Activated CD4-positive, alpha-beta T cell treated with anti-CD3 and anti-CD28 coated beads, Interleukin-2, Interleukin-6, amounts not matched to agents 100 ng/mL and 50 ng/mL, durations not matched to agents 16 hours and 8 hours (primary cell): ENCODE measurements around the gene MBOAT2.

Experiments
- DNase-seq: peaks from one replicate; pipeline ENCODE4 v3.0.0-alpha.2; 2020

Gene MBOAT2

DNA sequence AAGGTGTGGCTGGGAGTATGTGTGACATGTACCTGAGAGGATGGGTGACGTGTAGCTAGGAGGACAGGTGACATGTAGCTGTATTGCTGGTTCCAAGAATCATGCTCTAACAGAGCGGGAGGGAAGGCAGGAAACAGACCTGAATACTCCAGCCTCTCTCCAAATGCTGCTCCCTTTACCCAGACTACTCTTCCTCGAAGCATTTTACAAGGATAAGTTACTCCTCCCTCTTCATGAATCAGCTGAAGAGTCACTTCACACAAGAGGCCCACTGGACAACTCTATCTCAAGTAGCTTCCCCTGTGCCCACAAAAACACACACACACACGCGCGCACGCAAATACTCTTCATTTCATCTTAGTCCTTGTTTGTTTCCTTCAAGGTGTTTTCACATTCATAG, 113.5 kb downstream of the MBOAT2 start:
- no peak for DNase-seq

DNA sequence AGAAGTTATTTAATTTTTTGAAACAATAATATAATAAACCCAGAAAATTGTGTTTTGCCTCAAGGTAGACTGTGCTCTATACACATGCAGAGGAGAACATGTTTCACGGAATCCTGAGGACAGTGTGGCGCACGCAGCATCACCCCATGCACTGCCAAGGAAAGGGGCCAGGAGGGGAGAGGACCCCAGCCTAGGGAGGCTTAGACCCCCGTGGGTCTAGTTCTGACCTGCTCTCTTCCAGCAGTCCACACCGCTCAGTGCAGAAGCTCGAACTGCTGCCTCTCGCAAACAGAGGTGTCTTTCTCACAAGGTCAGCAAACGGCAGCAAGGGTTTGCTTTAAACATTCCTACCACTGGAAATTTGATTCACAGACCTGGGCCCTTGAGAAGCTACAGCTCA, 114.5 kb downstream of the MBOAT2 start:
- no peak for DNase-seq

DNA sequence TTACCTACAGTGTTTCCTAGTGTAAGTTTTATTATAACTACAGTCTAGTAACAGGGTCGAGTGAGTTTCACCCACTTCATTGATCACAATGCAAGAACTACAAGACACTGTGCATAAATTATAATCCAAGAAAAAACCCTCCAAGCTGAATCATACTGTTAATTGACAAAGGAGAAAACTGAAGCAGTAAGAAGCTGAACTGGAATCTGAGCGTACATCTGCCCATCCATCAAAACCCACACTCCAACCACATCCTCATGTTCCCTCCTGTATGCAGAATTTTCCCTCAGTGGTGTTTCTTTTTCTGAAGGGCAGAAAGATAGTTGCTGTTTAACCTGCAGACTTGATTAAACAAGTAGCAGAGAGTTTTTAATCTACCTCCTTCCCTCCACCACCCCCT, 116.6 kb downstream of the MBOAT2 start:
- DNase-seq: no peak

DNA sequence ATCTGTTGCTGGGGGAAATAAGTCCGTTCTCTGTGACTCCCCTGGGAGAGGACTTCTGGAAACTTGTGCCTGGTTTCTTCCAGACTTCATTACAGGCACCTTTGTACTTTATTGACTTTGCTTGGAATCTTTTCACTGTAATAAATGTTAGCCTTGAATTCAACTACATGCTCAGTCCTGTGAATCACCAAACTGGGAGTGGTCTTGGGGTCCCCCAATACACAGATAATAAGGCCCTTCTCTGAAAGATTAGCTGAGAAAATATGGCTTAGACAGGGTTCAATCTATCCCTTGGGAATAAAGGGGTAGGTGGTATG, 117.3 kb downstream of the MBOAT2 start:
- no peak for DNase-seq

DNA sequence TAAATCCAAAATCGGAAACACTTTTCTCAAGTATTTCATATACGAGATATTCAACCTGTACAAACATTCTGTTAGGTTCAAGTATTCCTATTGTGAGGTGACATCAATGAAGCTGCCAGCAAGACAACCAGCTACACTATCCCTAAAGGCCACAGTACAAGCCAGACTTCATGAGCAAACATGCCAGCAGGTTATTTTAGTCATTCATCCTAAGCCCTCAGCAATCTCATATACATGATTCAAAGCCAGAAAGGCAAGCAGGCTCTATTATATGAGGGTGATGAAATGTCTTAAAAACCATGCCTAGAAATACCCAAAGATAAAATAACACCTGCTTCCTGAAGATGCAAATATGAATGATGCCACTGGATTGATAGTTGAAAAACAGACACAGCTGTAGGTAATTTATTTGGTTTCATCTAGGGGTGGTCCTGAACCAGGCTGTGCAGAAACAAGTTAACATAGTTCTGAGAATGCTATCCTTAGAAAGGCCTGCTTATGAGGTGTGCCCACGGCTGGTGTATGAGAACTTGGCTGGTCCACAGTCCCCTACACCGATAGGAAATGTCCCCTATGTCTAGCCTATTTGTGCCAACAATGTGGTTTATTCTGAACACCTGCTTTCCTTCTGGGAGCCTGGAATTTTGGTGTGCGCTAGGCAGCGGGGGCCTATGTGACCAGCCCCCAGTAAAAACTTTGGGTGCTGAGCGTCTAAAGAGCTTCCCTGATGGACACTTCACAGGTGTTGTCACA, 117.9 kb downstream of the MBOAT2 start:
- DNase-seq: no peak

DNA sequence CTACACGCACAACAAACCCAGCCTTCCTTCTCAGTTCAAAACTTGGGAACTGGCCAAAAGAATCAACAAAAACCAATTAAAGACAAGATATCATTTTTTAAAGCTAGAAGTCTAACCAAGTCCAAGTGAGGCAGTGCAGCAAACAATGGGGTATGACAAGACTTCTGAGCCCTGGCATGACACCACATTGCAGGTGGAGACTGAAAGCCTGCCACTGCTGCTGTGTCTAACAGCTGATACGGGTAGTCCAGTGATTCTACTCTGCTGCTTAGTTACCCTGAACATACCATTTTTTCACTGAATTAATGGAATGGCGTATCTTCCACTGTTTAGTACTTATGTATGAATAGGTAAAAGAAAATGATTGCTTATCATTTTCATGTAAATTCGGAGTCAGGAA, 118.7 kb downstream of the MBOAT2 start:
- DNase-seq: no peak

DNA sequence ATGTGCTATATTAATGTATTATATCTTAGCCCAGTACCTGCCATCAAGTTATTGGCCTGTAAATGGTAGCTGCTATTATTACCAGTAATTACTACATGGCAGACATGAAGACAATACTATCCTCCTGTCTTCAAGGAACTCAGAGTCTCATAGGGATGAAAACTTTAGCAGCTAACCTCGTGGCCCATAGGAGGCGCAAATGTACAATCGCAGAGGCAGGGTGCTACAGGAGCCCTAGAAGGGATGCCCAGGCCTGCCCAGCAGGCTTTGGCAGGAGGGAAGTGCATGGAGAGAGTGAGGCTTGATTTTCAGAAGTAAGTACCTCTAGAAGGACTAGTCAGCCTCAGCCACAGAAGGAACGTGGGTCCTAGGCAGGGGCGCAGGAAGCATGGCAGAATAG, 121.4 kb downstream of the MBOAT2 start:
- no peak for DNase-seq

DNA sequence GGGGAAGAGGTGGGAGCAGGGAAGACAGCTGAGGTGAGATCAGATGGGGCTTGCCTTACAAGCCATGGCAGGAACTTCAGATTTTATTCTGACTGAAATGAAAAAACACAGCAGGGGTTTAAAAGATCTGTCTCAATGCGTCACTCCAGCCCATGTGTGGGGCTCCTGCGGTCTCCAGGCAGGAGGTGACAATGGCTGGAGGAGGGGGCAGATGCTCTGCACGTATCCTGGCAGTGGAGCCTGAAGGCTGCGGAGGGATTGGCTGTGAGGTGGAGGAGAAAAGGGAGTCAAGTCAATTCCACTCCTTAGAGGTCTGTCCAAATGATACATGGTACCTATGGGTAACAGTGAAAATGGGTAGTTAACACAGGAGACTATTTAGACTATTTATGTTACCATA, 125.6 kb downstream of the MBOAT2 start:
- DNase-seq: no peak

DNA sequence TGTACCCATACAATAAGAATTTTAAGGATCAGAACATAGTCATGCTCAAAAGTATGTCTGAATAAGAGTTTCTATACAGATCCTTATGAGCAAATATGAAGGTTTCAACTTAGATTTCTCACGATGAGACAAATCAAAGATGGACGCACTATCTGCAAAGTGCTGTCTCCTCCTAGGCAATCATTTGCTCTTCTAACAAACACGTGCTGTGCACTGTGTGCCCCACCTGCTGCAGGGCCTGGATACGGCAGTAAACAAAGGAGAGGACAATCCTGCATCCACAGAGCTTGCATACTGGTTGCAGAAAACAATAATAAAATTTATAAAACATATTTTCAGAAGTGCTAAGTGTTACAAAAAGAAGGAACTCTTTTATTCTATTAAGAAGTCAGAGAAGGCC, 126.2 kb downstream of the MBOAT2 start:
- DNase-seq: no peak

DNA sequence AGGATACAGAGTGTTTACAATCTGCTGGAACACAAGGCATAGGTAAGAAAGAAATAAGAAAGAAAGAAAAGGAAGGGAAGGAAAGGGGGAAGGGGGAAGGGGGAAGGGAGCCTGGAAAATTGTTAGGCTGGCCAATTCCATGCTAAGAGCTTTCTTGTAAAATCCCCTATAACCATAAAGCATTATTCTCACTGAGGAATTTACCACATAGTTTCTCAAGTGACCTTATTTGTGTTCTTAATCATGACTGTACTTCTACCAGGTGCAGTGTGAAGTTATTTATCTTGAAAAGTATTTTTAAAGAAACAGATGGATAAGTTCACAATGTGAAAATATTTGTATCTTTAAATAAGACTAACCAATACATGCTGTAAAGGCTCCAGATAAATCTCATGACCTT, 126.9 kb downstream of the MBOAT2 start:
- no peak for DNase-seq

DNA sequence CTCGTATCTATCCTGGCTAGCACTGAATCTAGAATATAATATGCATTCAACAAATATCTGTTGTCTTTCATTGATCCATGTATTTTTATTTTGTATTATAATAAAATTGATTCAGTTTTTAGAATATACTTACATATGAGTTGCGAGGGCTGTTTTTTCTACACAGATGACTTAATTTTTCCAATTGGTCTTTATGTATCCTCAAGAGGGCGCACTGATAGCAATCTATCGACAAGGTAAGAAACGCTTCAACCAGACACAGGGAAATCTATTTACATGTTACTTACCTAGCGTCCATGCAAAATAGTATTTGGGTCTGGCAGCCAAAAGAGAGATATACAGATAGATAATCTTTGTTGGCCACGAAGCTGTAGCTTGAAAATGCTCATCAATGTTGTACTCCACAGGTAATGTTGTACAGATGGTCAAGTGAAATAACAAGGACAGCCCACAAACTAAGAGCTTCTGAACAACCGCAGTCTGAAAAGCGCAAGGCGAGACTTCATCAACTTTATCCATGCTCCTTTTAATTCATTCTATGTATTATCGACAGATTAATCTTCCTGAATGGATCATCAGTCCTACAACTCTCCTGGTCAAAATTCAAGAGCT, 130.6 kb downstream of the MBOAT2 start:
- peak; percentile 39 for DNase-seq

DNA sequence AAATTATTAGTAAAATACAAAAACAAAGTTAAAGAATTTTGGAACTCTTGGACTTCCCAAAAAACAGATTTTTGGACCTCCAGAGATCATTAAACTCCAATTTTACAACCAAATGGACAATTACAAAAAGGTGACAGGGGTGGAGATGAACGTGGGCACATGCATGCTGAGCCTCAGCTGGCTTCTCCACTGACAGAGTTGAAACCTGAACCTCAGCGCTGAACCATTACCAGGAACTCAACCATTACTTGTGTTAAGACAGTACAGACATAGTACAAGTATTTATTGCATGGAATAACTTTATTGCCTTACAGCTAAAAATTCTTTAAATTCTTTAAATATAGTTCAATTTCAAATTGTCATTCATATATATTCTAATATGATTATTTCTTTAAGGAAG, 133.0 kb downstream of the MBOAT2 start:
- no peak for DNase-seq

DNA sequence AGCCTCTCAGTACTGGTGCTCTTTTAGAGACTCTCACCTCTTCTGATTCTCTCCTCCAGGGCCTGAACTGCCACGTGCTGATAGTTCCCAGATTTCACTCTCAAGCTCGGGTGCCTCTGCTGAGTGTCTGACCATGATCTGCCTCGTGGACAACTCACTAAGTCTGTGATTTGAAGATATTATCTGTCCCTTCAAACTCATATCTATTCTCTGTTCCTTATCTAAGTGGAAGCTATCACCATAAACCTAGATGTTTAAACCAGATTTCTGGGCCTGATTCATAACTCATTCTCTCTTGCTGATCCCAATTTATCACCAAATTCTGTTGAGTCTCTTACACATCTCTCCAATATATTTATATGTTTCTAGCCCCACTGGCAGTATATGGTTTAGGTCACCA, 136.1 kb downstream of the MBOAT2 start:
- DNase-seq: no peak

DNA sequence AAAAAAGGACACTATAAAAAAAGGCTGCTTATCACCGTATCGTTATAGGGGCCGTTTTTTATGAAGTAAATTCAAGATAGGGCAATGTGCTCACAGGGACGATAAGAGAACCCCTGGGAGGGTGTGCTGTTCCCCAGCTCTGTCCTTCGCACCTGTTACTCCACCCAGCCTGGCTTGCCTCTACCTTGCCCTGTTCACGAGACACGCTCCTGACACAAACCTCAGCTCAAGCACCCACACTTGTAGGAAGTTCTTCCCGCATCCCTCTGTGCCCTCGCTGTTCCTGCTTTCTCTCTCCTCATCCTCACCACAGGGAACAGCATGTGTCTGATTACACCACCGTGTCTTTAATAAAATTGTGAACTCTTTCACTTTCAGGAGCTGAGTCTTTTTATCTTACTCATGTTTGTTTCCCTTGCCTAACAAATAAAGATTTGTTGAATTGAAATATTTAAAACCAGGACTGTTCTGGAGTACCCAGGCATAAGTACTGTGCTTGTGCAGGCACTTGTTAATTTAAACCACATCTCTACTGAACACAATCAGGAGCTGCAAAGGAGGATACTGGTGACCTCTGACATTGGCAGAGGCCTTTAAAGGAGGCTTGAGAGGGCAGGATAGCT, 140.0 kb downstream of the MBOAT2 start:
- no peak for DNase-seq

DNA sequence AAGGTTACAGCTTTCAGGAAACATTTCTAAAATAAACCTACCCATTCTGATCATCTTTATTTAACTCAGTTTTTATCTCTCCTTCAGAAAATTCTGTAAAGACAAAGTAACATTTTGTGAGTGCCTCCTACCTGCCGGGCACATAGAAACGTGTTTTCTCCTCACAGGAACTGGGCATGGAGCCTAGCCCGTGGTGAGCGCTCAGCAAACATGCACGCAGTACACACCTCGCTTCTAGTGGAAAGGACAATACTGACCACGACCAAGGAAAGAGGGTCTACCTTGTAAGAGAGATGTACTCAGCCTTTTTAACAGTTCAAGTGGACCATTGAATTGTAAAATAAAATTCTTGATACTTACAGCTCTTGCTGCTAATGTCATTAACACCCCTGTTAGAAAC, 141.3 kb downstream of the MBOAT2 start:
- no peak for DNase-seq

DNA sequence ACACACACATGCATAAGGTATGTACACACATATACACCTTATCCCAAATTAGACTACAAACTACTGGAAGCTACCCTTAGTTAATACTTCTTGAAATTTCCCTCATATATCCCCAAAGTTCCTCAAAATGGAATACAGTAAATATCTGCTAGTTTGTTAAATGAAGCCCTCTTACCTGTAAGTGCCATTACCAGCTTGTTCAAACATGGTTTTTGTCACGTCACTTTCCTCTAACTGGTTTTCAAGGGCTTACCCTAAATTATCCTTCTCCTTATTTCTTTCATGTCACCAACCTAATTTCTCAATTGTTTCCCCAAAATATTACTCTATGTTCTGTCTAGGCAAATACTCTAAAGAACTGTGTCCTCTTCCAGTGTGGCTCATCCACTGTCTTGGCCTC, 141.7 kb downstream of the MBOAT2 start:
- no peak for DNase-seq

DNA sequence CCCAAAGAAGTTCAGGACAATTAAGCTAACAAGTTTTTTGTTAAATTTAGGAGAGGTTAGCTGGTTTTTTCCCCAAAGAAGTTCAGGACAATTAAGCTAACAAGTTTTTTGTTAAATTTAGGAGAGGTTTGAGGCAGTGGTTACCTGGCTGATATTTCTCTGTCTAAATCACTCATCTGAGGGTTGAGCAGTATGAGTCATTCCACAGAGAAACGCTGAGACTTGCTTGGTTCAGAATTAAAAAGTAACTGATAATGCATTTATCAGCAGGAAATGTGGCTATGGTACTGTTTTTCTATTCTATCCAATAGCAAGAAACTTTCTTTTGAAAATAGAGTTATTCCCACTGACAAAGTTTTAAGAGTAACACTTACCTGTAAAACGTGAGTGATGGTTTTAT, 143.2 kb downstream of the MBOAT2 start:
- peak; percentile 25 for DNase-seq

DNA sequence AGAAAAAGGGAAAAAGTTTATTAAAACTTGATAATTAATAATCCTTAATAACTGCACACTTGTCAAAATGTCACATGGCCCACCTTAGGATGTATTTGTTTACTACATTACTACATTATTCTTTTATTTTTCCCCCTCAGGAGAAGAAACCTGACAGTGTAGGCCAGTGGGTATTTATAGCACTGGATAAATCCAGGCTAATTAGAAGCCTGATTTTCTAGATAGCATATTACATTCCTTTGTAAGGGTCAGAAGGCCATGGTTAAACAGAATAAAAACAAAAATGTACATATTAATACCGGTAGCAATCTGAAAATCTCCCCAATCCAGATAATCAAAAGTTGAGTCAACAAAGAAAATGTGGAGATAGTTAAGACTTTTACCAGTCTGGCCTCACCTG, 144.6 kb downstream of the MBOAT2 start:
- DNase-seq: no peak

DNA sequence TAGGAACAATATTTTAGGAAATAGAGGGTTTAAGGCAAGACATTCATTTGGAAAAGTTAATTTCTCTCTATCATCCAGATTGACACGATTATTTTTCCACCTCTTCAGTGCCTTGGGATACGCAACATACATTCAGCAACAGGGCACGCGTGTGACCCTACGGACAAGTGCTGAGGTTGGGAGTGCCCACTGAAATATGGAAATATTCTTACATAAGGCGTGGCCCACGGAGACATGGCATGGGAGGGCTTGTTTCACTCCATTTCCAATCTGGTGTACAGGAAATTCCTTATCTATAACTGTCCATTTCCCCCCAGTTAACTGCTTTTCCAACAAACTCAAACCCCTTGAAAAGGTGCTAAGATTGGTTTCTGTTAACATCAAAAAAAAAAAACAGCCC, 145.2 kb downstream of the MBOAT2 start:
- DNase-seq: no peak

DNA sequence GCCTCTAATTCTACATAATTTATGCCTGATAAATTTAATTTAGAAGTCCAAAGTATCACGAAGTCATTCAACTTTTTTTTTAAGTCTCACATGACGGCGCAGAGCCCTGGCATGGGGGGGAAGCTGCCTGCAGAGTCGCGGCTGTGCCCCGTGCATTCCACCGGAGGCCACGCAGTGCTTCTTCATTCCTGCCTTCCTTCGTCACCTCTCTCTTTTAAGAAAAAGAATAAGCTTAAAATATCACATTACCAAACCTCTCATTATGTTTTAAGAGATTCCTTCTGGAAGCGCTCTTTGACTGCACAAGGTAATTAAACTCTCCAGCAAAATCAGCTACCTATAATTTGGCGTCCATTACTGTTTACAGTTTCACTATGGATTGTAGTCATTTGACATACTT, 145.8 kb downstream of the MBOAT2 start:
- no peak for DNase-seq

DNA sequence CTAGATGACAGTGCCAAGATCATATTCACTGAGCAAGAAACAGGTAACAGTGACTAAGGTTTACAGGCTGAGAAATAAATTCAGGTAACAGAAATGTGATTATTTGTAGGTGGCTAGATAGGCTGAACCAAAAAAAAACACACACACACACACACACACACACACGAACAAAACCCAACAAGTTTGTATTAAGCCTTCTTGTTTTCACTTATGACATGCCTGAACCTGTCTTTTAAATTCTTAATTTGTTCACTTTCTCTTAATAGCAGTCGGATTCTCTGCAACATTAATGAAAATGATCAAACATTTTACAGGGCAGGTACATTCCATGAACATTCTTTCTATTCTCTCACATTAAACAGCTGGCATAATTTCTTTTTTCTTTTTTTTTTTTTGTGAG, 147.3 kb downstream of the MBOAT2 start:
- no peak for DNase-seq

DNA sequence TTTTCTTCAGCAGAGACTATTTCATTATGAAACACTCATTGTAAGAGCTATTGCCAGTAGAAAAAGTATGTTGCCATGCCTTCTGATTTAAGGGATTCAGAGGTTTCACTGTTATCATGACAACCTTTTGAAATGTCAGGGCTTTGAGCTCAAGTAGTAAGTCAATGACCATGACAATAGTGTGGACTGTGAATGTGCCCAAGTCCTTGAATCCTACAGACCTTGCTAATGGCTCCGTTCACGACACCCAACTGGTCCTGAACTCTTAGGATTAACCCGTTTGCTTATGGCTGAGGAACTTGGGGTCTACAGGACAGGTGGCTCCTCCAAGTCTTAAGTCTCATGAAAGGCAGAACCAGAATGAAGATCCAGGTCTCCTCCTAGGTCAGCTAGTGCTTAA, 148.5 kb downstream of the MBOAT2 start:
- DNase-seq: no peak

DNA sequence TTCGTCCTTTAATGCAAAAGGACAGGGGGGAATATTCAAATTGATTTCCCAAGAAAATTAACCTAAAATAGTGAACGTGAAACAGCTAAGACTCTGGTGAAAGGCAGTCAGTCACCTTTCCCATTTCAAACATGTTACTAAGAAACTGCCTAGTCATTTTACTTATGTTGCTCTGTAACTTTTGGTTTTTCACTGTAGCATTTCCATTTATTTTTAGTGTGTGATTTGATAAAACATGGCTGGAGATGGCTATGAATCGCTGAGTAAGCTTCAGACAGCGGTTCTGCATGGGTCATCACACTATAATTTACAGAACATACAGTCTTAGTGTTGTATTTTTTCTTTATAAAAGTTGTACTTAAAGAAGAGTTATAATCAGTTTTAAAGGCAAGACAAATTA, 150.1 kb downstream of the MBOAT2 start:
- no peak for DNase-seq

DNA sequence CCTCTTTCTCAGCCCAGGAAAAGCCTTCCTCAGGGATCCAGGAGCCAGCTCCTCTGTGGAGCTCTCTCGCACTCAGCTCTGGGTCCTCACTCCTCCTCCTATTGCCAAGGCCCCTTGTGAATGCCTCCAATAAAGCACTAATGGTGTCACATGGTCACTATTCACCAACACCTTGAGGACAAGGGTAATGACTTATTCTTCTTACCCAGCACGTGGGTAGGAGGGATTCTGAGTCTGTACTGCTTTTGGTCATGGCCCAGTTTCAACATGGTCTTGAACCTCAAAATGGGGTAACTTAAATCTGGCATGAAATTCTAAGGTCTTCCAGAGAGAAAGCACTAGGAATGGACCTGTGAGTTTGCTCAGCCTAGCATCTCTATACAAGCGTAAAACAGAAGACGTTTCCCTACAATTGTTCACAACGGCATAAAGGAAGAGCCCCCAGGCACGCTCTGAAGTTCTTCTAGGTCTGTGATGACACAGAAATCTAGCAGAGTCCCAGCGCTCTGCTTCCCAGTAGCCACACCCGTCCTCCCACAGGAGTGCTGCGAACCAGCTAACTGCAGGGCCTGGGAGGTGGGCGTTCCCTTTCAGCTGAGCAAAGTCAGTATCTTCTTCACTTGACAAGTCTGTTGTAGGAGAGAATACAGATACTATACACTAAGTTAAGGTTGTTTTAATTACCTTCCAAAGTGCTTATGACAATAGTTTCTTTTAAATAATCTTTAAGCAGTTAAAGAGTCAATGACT, 151.5 kb downstream of the MBOAT2 start:
- no peak for DNase-seq
